H1 (cell line): ENCODE measurements around the gene LRRC56. TPM values are rescaled to one million over a fixed set of nuclear protein-coding genes. Genes with fewer than 3 reads are reported as not detected.

Experiments used
- CTCF ChIA-PET: fragments of 300-600 bp; sonication (Branson Sonifier 250); formaldehyde crosslinking; loops from one replicate; lab custom pipeline; 2021; ENCODE audit not compliant: partially characterized antibody; lab: Charles Lee
- POLR2A ChIA-PET: fragments of 300-600 bp; sonication (Branson Sonifier 250); formaldehyde crosslinking; loops from one replicate; lab custom pipeline; 2021; ENCODE audit warnings: inconsistent platforms; ENCODE audit not compliant: partially characterized antibody; lab: Charles Lee
- DNase-seq, 2 experiments: peaks; one replicate each; pipeline versions ENCODE4 v3.0.0 to v3.0.0-alpha.2; 2010 to 2022; ENCODE audit warnings: low spot score in 2 of 2, low read depth in 1 of 2, mixed read lengths in 1 of 2
- FAIRE-seq: peaks from 2 replicates; lab custom pipeline; 2011; peaks lifted over from hg19 to GRCh38; lab: Jason Lieb, UNC
- H2AFZ ChIP-seq: 2 replicates; pipeline ENCODE4 v1.8.1; 2012; ENCODE audit warnings: low read length, inconsistent platforms
- H2AK5ac ChIP-seq: 2 replicates; pipeline ENCODE4 v1.6.1; 2013; ENCODE audit warnings: low read depth, low read length
- H2BK120ac ChIP-seq: replicated peaks from 2 replicates; pipeline ENCODE3; 2013; ENCODE audit warnings: low read depth, low read length, inconsistent platforms
- H2BK12ac ChIP-seq: 2 replicates; pipeline ENCODE4 v1.6.1; 2013; ENCODE audit warnings: low read depth, low read length
- H2BK15ac ChIP-seq: 2 replicates; pipeline ENCODE4 v1.6.1; 2013; ENCODE audit warnings: low read length
- H2BK20ac ChIP-seq: 2 replicates; pipeline ENCODE4 v1.6.1; 2013; ENCODE audit warnings: low read length
- H2BK5ac ChIP-seq: 2 replicates; pipeline ENCODE4 v1.6.1; 2013; ENCODE audit warnings: low read depth, low read length
- H3K14ac ChIP-seq: 2 replicates; pipeline ENCODE4 v1.6.1; 2013; ENCODE audit warnings: inconsistent platforms; ENCODE audit not compliant: insufficient read length
- H3K18ac ChIP-seq: 2 replicates; pipeline ENCODE4 v1.6.1; 2013; ENCODE audit warnings: low read length; ENCODE audit errors: extremely low read depth
- H3K23ac ChIP-seq: 2 replicates; pipeline ENCODE4 v1.6.1; 2013; ENCODE audit warnings: inconsistent platforms; ENCODE audit not compliant: insufficient read length
- H3K23me2 ChIP-seq: 2 replicates; pipeline ENCODE4 v1.6.1; 2013; ENCODE audit warnings: low read depth, low read length
- H3K27ac ChIP-seq: 2 replicates; pipeline ENCODE4 v1.6.1; 2011; ENCODE audit warnings: low read depth, low read length, inconsistent platforms
- H3K27me3 ChIP-seq, 4 experiments: replicated peaks in 1 of 4; 1 replicate in 1 of 4; 2 replicates in 3 of 4; pipeline versions ENCODE4 v1.6.1 to v1.8.1; 2011 to 2013; ENCODE audit warnings: low read length in 3 of 4, mild to moderate bottlenecking in 3 of 4, inconsistent platforms in 2 of 4, mixed read lengths in 2 of 4, moderate library complexity in 1 of 4; ENCODE audit not compliant: control insufficient read depth in 3 of 4, insufficient read depth in 3 of 4; ENCODE audit errors: extremely low read depth in 1 of 4
- H3K36me3 ChIP-seq, 4 experiments: 2 replicates each; pipeline versions ENCODE4 v1.6.1 to v1.8.1; 2011 to 2013; ENCODE audit warnings: mild to moderate bottlenecking in 4 of 4, low read length in 3 of 4, moderate library complexity in 2 of 4, control low read depth in 1 of 4, inconsistent platforms in 1 of 4; ENCODE audit not compliant: insufficient read depth in 4 of 4, control insufficient read depth in 2 of 4
- H3K4ac ChIP-seq: replicated peaks from 2 replicates; pipeline ENCODE3; 2013; ENCODE audit warnings: low read length, low read depth, mixed read lengths, inconsistent platforms; ENCODE audit not compliant: insufficient read length
- H3K4me1 ChIP-seq, 4 experiments: replicated peaks in 1 of 4; 1 replicate in 1 of 4; 2 replicates in 3 of 4; pipeline versions ENCODE4 v1.6.1 to v1.8.1; 2011 to 2013; ENCODE audit warnings: low read length in 3 of 4, inconsistent platforms in 2 of 4, mixed read lengths in 1 of 4; ENCODE audit not compliant: insufficient read depth in 4 of 4, control insufficient read depth in 3 of 4
- H3K4me2 ChIP-seq, 2 experiments: 2 replicates each; pipeline versions ENCODE4 v1.6.1 to v1.8.1; 2011 to 2013; ENCODE audit warnings: low read depth in 2 of 2, low read length in 2 of 2, control low read depth in 1 of 2, inconsistent platforms in 1 of 2, mild to moderate bottlenecking in 1 of 2; ENCODE audit not compliant: insufficient read depth in 1 of 2
- H3K4me3 ChIP-seq, 4 experiments: fragments of 200-600, 300-600 bp in 1 of 4; sonication (generic), shearing (Covaris generic), sonication (Bioruptor Twin) in 1 of 4; 2 replicates each; pipeline versions ENCODE4 v1.5.1 to v1.8.1; 2011 to 2016; ENCODE audit warnings: low read length in 4 of 4, low read depth in 3 of 4, control low read depth in 2 of 4, inconsistent platforms in 2 of 4, mild to moderate bottlenecking in 2 of 4, mixed read lengths in 1 of 4, moderate library complexity in 1 of 4; ENCODE audit not compliant: insufficient read depth in 2 of 4; ENCODE audit errors: extremely low read depth in 1 of 4
- H3K56ac ChIP-seq: replicated peaks from 2 replicates; pipeline ENCODE3; 2013; ENCODE audit warnings: low read depth, mild to moderate bottlenecking, mixed read lengths, low read length, inconsistent platforms; ENCODE audit not compliant: insufficient read length
- H3K79me1 ChIP-seq: 2 replicates; pipeline ENCODE4 v1.6.1; 2013; ENCODE audit warnings: low read depth, low read length, control low read depth
- H3K79me2 ChIP-seq, 2 experiments: 2 replicates each; pipeline versions ENCODE4 v1.6.1 to v1.8.1; 2012 to 2013; ENCODE audit warnings: low read length in 2 of 2, mild to moderate bottlenecking in 2 of 2, inconsistent platforms in 1 of 2; ENCODE audit not compliant: insufficient read depth in 2 of 2, control insufficient read depth in 1 of 2
- H3K9ac ChIP-seq, 4 experiments: replicated peaks in 1 of 4; 1 replicate in 1 of 4; 2 replicates in 3 of 4; pipeline versions ENCODE4 v1.6.1 to v1.8.1; 2011 to 2013; ENCODE audit warnings: low read depth in 3 of 4, low read length in 3 of 4, control low read depth in 2 of 4, mild to moderate bottlenecking in 2 of 4, moderate library complexity in 2 of 4, inconsistent platforms in 1 of 4; ENCODE audit errors: extremely low read depth in 1 of 4
- H3K9me3 ChIP-seq, 2 experiments: 2 replicates each; pipeline versions ENCODE4 v1.6.1 to v1.8.1; 2012 to 2013; ENCODE audit warnings: mild to moderate bottlenecking in 2 of 2, moderate library complexity in 2 of 2, control low read depth in 1 of 2, inconsistent platforms in 1 of 2, low read depth in 1 of 2, low read length in 1 of 2, mixed read lengths in 1 of 2; ENCODE audit not compliant: insufficient read depth in 2 of 2
- H4K20me1 ChIP-seq, 2 experiments: replicated peaks in 1 of 2; 2 replicates each; pipeline versions ENCODE3 to v1.8.1; 2011 to 2013; ENCODE audit warnings: inconsistent platforms in 2 of 2, low read length in 2 of 2, mild to moderate bottlenecking in 1 of 2; ENCODE audit not compliant: insufficient read depth in 2 of 2, control insufficient read depth in 1 of 2
- H4K5ac ChIP-seq: 2 replicates; pipeline ENCODE4 v1.6.1; 2013; ENCODE audit warnings: low read length, low read depth, mixed read lengths, inconsistent platforms; ENCODE audit not compliant: insufficient read length
- H4K8ac ChIP-seq: 2 replicates; pipeline ENCODE4 v1.8.0; 2013; ENCODE audit warnings: mild to moderate bottlenecking, moderate library complexity, low read length, inconsistent platforms; ENCODE audit not compliant: insufficient read depth; ENCODE audit errors: extremely low read depth
- H4K91ac ChIP-seq: replicated peaks from 2 replicates; pipeline ENCODE3; 2013; ENCODE audit warnings: low read length, mixed read lengths, inconsistent platforms; ENCODE audit not compliant: insufficient read length
- BCL11A ChIP-seq, 2 experiments: IDR thresholded peaks; one replicate each; pipeline ENCODE4 v1.6.1; 2011; ENCODE audit warnings: low read depth in 2 of 2, low read length in 2 of 2, mild to moderate bottlenecking in 2 of 2
- CHD1 ChIP-seq: IDR thresholded peaks from 2 replicates; pipeline ENCODE4 v1.6.1; 2012; ENCODE audit warnings: low read depth, low read length, improper control_type of control experiment
- EGR1 ChIP-seq: IDR thresholded peaks from 2 replicates; pipeline ENCODE4 v1.6.1; 2011; ENCODE audit warnings: low read depth, low read length, borderline replicate concordance
- EZH2 ChIP-seq: fragments of 200-600 bp; sonication (generic); IDR thresholded peaks from 2 replicates; pipeline ENCODE4 v1.7.1; 2012; ENCODE audit warnings: low read depth, mild to moderate bottlenecking, moderate library complexity, low read length, inconsistent platforms; ENCODE audit not compliant: severe bottlenecking
- FOSL1 ChIP-seq: IDR thresholded peaks from 2 replicates; pipeline ENCODE4 v1.6.1; 2011; ENCODE audit warnings: mild to moderate bottlenecking, low read depth, low read length, moderate library complexity; ENCODE audit not compliant: insufficient read depth
- KDM5A ChIP-seq: fragments of 200-600 bp; IDR thresholded peaks from 2 replicates; pipeline ENCODE4 v1.7.1; 2012; ENCODE audit warnings: mild to moderate bottlenecking, low read length, inconsistent platforms, mixed read lengths
- TAF1 ChIP-seq: IDR thresholded peaks from 2 replicates; pipeline ENCODE4 v1.6.1; 2011; ENCODE audit warnings: mild to moderate bottlenecking, low read depth, low read length
- TCF12 ChIP-seq: IDR thresholded peaks from 2 replicates; pipeline ENCODE4 v1.6.1; 2011; ENCODE audit warnings: low read depth, mild to moderate bottlenecking, low read length
- WGBS, 2 experiments: shearing (Covaris generic) in 1 of 2; methylation state at CpG; one replicate each; pipeline versions ENCODE4 v1.1.6 to v1.1.7; 2013 to 2015; ENCODE audit warnings: low lambda C conversion rate in 2 of 2, mixed read lengths in 2 of 2, inconsistent platforms in 1 of 2, low coverage in 1 of 2, missing lambda C conversion rate in 1 of 2; ENCODE audit not compliant: insufficient replicate concordance in 2 of 2, insufficient coverage in 1 of 2, insufficient read length in 1 of 2; ENCODE audit errors: extremely low coverage in 1 of 2, missing lambda C conversion rate in 1 of 2; 5-methylcytosine and 5-hydroxymethylcytosine counted together
- polyA plus RNA-seq, 7 experiments: library from polyadenylated mRNA; depleted of rRNA in 3 of 7; stranded (reverse) in 5 of 7; unstranded in 2 of 7; fragments of >200 nt in 5 of 7; fragments of 200-250 nt in 2 of 7; gene quantifications; 1 replicate in 5 of 7; 2 replicates in 1 of 7; 4 replicates in 1 of 7; pipeline versions ENCODE4 v1.2.1 to v1.2.3, GENCODE V29; 2011 to 2013; ENCODE audit warnings: missing spikeins in 2 of 7, mixed read lengths in 2 of 7
- total RNA-seq: library from RNA; stranded (reverse); fragmentation: NEBNext Ultra II Directional; extraction: Animal tissue kit (Norgen Biotek cat#: 25700); gene quantifications from 2 replicates; pipeline ENCODE4 v1.2.1, GENCODE V29; 2021

LRRC56 gene
- total and polyA plus RNA-seq, 2 of the 8 experiments (the other 6 are each of a cell fraction or from before 2014, with no cell fraction given), result 0.94 to 1.9 TPM

GRCh38 chr11:592501-592900 lies 55.2 kb downstream of the LRRC56 start:
- Histone ChIP-seq H3K56ac (no peak overlapping the region), H2BK120ac (no peak overlapping the region), H2BK15ac (no peak overlapping the region), H2BK12ac (no peak overlapping the region), H3K27ac (no peak overlapping the region), H3K36me3 (peaks cover 18 to 62% (median 49%) of the 10 kb centered on the region in 4 experiments), H4K20me1 (peaks cover 8 to 14% of the 10 kb centered on the region in 2 experiments), H2AK5ac (no peak overlapping the region), H2BK5ac (no peak overlapping the region), H2AFZ (no peak overlapping the region), H3K9me3 (no peaks in the 10 kb centered on the region), H3K23ac (no peak overlapping the region), H3K4ac (no peak overlapping the region), H3K4me1 (no peaks in the 10 kb centered on the region), H3K9ac (no peak overlapping the region), H3K79me2 (no peaks in the 10 kb centered on the region; a peak in 1 of 4 replicates), H3K14ac (no peak overlapping the region), H4K5ac (no peak overlapping the region), H3K4me2 (no peak overlapping the region), H3K27me3 (no peaks in the 10 kb centered on the region), H3K4me3 (no peak overlapping the region), H3K79me1 (peaks cover 6% of the 10 kb centered on the region; the same call in 1 of the 2 replicates), H2BK20ac (no peak overlapping the region), H3K23me2 (no peaks in the 10 kb centered on the region), H3K18ac (no peak overlapping the region), H4K91ac (no peak overlapping the region), H4K8ac (no peak overlapping the region)
- FAIRE-seq (no peak), DNase-seq (no peak)
- POLR2A ChIA-PET, result no interaction called here
- no peak for TF ChIP-seq BCL11A (IDR thresholded peaks at IDR 0.05; ENCODE audit: low read depth in 2 of 2, low read length in 2 of 2)
- TF ChIP-seq EGR1, result no peak
- TF ChIP-seq TAF1, result no peak
- no peak for TF ChIP-seq TCF12
- TF ChIP-seq FOSL1, result no peak
- TF ChIP-seq KDM5A, result no peak
- TF ChIP-seq CHD1, result no peak
- no peak for TF ChIP-seq EZH2
- WGBS, 2 experiments, result 95% methylated on average over 22 of the region's 22 CpGs; no CpG with 5 or more reads in 1 of the 2 experiments
- CTCF ChIA-PET, result no interaction called here
